GM12878 (cell line): ENCODE measurements around the gene ARHGAP20. TPM values are rescaled to one million over a fixed set of nuclear protein-coding genes. Genes with fewer than 3 reads are reported as not detected.

Source experiments
- ATAC-seq: fragments of 200-7000 bp; cut with Tn5 transposase; 3 replicates; pipeline ENCODE4 v1.9.1; 2020; ENCODE audit warnings: mild to moderate bottlenecking, moderate library complexity
- BruUV-seq: library from RNA; stranded (reverse); fragments of 400-500 nt; replicated peaks from 2 replicates; lab custom pipeline; 2021; lab: Mats Ljungman, UMichigan
- CTCF ChIA-PET: fragments of 300-600 bp; sonication (Branson Sonifier 250); formaldehyde crosslinking; extraction: SDS; loops from one replicate; lab custom pipeline; 2021; ENCODE audit warnings: inconsistent platforms; lab: Yijun Ruan, JAX
- POLR2A ChIA-PET: fragments of 350-600 bp; formaldehyde crosslinking; extraction: SDS; loops from one replicate; lab custom pipeline; 2021; ENCODE audit warnings: inconsistent platforms; lab: Charles Lee
- RAD21 ChIA-PET: fragments of 300-600 bp; sonication (Branson Sonifier 250); formaldehyde crosslinking; loops from one replicate; lab custom pipeline; 2023; ENCODE audit warnings: antibody characterized with exemption; ENCODE audit not compliant: unreplicated experiment; lab: Charles Lee
- SMC1A ChIA-PET: fragments of 300-600 bp; sonication (Branson Sonifier 250); formaldehyde crosslinking; loops from one replicate; lab custom pipeline; 2023; ENCODE audit not compliant: unreplicated experiment, uncharacterized antibody; lab: Charles Lee
- DNase-seq: peaks from one replicate; pipeline ENCODE4 v3.0.0-alpha.2; 2011; ENCODE audit warnings: low read depth, low spot score
- FAIRE-seq: peaks from 3 replicates; lab custom pipeline; 2011; peaks lifted over from hg19 to GRCh38; lab: Jason Lieb, UNC
- H2AFZ ChIP-seq: 2 replicates; pipeline ENCODE4 v1.6.0; 2011; ENCODE audit warnings: low read depth, low read length, control low read depth; ENCODE audit not compliant: control insufficient read depth
- H3K27ac ChIP-seq: 2 replicates; pipeline ENCODE4 v1.5.1; 2011; ENCODE audit warnings: control low read depth; ENCODE audit not compliant: control insufficient read depth, insufficient read depth
- H3K27me3 ChIP-seq, 2 experiments: replicated peaks in 1 of 2; 2 replicates each; pipeline versions ENCODE4 v1.6.0 to v1.6.1; 2011; ENCODE audit warnings: low read length in 1 of 2; ENCODE audit not compliant: control insufficient read depth in 2 of 2, insufficient read depth in 2 of 2
- H3K36me3 ChIP-seq, 2 experiments: 2 replicates each; pipeline ENCODE4 v1.5.1; 2011; ENCODE audit warnings: low read length in 1 of 2; ENCODE audit not compliant: control insufficient read depth in 2 of 2, insufficient read depth in 2 of 2
- H3K4me1 ChIP-seq: 2 replicates; pipeline ENCODE4 v1.6.1; 2011; ENCODE audit warnings: mild to moderate bottlenecking, low read length, moderate library complexity, mixed read lengths; ENCODE audit not compliant: control insufficient read depth, insufficient read depth
- H3K4me2 ChIP-seq: 2 replicates; pipeline ENCODE4 v1.6.0; 2011; ENCODE audit warnings: control low read depth; ENCODE audit not compliant: control insufficient read depth, insufficient read depth
- H3K4me3 ChIP-seq: fragments of 200-600 bp; sonication (generic); 2 replicates; pipeline ENCODE4 v1.5.1; 2016
- H3K79me2 ChIP-seq: 2 replicates; pipeline ENCODE4 v1.6.0; 2011; ENCODE audit warnings: low read length; ENCODE audit not compliant: control insufficient read depth, insufficient read depth
- H3K9ac ChIP-seq: 2 replicates; pipeline ENCODE4 v1.8.0; 2011; ENCODE audit warnings: low read length, control low read depth, mixed read lengths; ENCODE audit not compliant: control insufficient read depth, insufficient read depth
- H3K9me3 ChIP-seq: replicated peaks from 3 replicates; pipeline ENCODE4 v1.5.1; 2011; ENCODE audit warnings: mild to moderate bottlenecking, low read length; ENCODE audit not compliant: control insufficient read depth, insufficient read depth
- H4K20me1 ChIP-seq: 2 replicates; pipeline ENCODE4 v1.6.0; 2011; ENCODE audit not compliant: control insufficient read depth, insufficient read depth
- FOS ChIP-seq: IDR thresholded peaks from 3 replicates; pipeline ENCODE4 v1.6.1; 2011; ENCODE audit warnings: borderline replicate concordance; ENCODE audit not compliant: insufficient read length; ENCODE audit errors: extremely low read depth
- IRF4 ChIP-seq: IDR thresholded peaks from 2 replicates; pipeline ENCODE4 v1.6.1; 2011; ENCODE audit warnings: low read depth, low read length
- MTA2 ChIP-seq: fragments of 450-650 bp; IDR thresholded peaks from 2 replicates; pipeline ENCODE4 v1.6.1; 2016; ENCODE audit warnings: low read depth, mild to moderate bottlenecking, moderate library complexity
- NFIC ChIP-seq: IDR thresholded peaks from 2 replicates; pipeline ENCODE4 v1.6.1; 2012; ENCODE audit warnings: low read depth, mild to moderate bottlenecking, inconsistent platforms, low read length, moderate library complexity
- POU2F2 ChIP-seq: IDR thresholded peaks from 3 replicates; pipeline ENCODE4 v1.6.1; 2011; ENCODE audit warnings: low read depth, mild to moderate bottlenecking, low read length, borderline replicate concordance
- RB1 ChIP-seq: fragments of 450-650 bp; formaldehyde crosslinking; IDR thresholded peaks from 2 replicates; pipeline ENCODE4 v1.6.1; 2017; ENCODE audit warnings: mild to moderate bottlenecking, borderline replicate concordance
- SMAD5 ChIP-seq: IDR thresholded peaks from 2 replicates; pipeline ENCODE4 v1.6.1; 2016; ENCODE audit warnings: antibody characterized with exemption, low read depth
- WGBS: methylation state at CpG from one replicate; pipeline ENCODE4 v1.1.6; 2016; ENCODE audit warnings: low lambda C conversion rate; ENCODE audit not compliant: insufficient replicate concordance, insufficient coverage; ENCODE audit errors: missing lambda C conversion rate; 5-methylcytosine and 5-hydroxymethylcytosine counted together
- in situ Hi-C: fragments of 300-500 bp; cut with MboI; formaldehyde crosslinking; loops from 9 replicates; pipeline ENCODE4 v1.14.3; 2018; ENCODE audit warnings: mixed read lengths
- intact Hi-C: fragments of 100-400 bp; cut with micrococcal nuclease; formaldehyde crosslinking; loops from one replicate; pipeline ENCODE4 v1.14.2; 2022; ENCODE audit not compliant: unreplicated experiment
- polyA plus RNA-seq, 11 experiments: library from polyadenylated mRNA; depleted of rRNA in 4 of 11; unstranded in 6 of 11; stranded (reverse) in 5 of 11; fragments of >200 nt; fragmentation: Nextera tagmentation in 4 of 11; fragmentation: Illumina TruSeq in 1 of 11; extraction: Ambion mirVana in 4 of 11; extraction: Trizol in 1 of 11; gene quantifications; 1 replicate in 1 of 11; 2 replicates in 10 of 11; pipeline versions ENCODE4 v1.2.1 to v1.2.3, GENCODE V29; 2011 to 2016; ENCODE audit warnings: inconsistent platforms in 2 of 11, missing spikeins in 2 of 11, low read depth in 1 of 11
- total RNA-seq, 4 experiments: library from RNA; depleted of rRNA in 3 of 4; stranded (reverse); fragments of >200 nt in 3 of 4; fragmentation: Illumina TruSeq in 1 of 4; extraction: Trizol in 1 of 4; gene quantifications; 2 replicates each; pipeline versions ENCODE4 v1.2.1 to v1.2.3, GENCODE V29; 2013 to 2021
- TF ChIP-seq, protein P1 (sequence below): IDR thresholded peaks from 2 replicates; pipeline ENCODE4 v1.6.1; 2011; ENCODE audit warnings: borderline replicate concordance, low read depth, mild to moderate bottlenecking, moderate library complexity, low read length; ENCODE audit not compliant: insufficient read depth, poor library complexity, severe bottlenecking
- TF ChIP-seq, protein P2 (sequence below): IDR thresholded peaks from 2 replicates; pipeline ENCODE4 v1.6.1; 2011; ENCODE audit warnings: mild to moderate bottlenecking, low read depth, low read length, moderate library complexity; ENCODE audit not compliant: insufficient replicate concordance
- TF ChIP-seq, protein P3 (sequence below): fragments of 450-650 bp; IDR thresholded peaks from 2 replicates; pipeline ENCODE4 v1.6.1; 2017; ENCODE audit warnings: mild to moderate bottlenecking

The ARHGAP20 gene
- total and polyA plus RNA-seq, 10 of the 15 experiments (the other 5 are each of a cell fraction or from before 2014, with no cell fraction given), result 0.01 TPM; not detected in 9

DNA sequence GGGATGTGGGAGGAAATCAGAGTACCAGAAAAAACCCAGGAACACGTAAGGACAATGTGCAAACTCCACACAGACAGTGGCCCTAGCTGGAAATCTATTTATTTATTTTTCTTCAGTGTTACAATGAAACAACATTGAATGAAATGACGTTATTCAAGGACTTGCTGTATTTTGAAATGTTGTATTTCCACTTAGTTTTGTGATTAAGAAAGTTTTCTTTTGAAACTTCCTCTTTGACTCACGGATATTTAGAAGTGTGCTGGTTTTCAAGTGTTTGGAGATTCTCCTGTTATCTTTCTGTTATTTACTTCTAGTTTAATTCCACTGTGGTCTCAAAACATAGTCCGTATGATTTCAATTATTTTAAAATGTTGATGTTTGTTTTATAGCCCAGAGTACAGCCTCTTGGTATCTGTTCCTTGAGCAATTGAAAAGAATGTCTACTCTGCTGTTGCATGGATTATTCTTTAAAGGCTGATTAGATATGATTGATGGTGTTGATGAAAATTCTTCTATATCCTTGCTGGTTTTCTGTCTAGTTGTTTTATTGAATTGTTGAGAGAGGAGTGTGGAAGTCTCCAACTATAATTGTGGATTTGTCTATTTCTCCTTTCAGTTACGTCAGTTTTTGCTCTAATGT, 141.0 kb downstream of the ARHGAP20 start:
- no peak overlapping the region for H3K4me3 ChIP-seq
- SMC1A ChIA-PET, result no interaction called here
- H3K36me3 ChIP-seq, result no peaks in the 10 kb centered on the region
- H2AFZ ChIP-seq, result no peak overlapping the region
- no peaks in the 10 kb centered on the region for H3K27me3 ChIP-seq
- POLR2A ChIA-PET, result no interaction called here
- H3K9me3 ChIP-seq, result no peaks in the 10 kb centered on the region
- no peak for TF ChIP-seq IRF4
- TF ChIP-seq MTA2, result no peak
- no peak for TF ChIP-seq NFIC
- TF ChIP-seq, protein P1, sequence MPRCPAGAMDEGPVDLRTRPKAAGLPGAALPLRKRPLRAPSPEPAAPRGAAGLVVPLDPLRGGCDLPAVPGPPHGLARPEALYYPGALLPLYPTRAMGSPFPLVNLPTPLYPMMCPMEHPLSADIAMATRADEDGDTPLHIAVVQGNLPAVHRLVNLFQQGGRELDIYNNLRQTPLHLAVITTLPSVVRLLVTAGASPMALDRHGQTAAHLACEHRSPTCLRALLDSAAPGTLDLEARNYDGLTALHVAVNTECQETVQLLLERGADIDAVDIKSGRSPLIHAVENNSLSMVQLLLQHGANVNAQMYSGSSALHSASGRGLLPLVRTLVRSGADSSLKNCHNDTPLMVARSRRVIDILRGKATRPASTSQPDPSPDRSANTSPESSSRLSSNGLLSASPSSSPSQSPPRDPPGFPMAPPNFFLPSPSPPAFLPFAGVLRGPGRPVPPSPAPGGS, result no peak
- no peak for TF ChIP-seq SMAD5
- no peak for TF ChIP-seq RB1
- TF ChIP-seq, protein P2, sequence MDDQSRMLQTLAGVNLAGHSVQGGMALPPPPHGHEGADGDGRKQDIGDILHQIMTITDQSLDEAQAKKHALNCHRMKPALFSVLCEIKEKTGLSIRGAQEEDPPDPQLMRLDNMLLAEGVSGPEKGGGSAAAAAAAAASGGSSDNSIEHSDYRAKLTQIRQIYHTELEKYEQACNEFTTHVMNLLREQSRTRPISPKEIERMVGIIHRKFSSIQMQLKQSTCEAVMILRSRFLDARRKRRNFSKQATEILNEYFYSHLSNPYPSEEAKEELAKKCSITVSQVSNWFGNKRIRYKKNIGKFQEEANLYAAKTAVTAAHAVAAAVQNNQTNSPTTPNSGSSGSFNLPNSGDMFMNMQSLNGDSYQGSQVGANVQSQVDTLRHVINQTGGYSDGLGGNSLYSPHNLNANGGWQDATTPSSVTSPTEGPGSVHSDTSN, result no peak
- no peak for TF ChIP-seq POU2F2
- TF ChIP-seq, protein P3, sequence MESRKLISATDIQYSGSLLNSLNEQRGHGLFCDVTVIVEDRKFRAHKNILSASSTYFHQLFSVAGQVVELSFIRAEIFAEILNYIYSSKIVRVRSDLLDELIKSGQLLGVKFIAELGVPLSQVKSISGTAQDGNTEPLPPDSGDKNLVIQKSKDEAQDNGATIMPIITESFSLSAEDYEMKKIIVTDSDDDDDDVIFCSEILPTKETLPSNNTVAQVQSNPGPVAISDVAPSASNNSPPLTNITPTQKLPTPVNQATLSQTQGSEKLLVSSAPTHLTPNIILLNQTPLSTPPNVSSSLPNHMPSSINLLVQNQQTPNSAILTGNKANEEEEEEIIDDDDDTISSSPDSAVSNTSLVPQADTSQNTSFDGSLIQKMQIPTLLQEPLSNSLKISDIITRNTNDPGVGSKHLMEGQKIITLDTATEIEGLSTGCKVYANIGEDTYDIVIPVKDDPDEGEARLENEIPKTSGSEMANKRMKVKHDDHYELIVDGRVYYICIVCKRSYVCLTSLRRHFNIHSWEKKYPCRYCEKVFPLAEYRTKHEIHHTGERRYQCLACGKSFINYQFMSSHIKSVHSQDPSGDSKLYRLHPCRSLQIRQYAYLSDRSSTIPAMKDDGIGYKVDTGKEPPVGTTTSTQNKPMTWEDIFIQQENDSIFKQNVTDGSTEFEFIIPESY, result no peak
- no peak for TF ChIP-seq FOS
- TF ChIP-seq, all 136 proteins: peak for 0
- Histone ChIP-seq H3K27ac (no peak overlapping the region), H3K4me1 (no peaks in the 10 kb centered on the region), H3K79me2 (no peaks in the 10 kb centered on the region), H3K9ac (no peak overlapping the region), H3K4me2 (no peak overlapping the region), H4K20me1 (no peaks in the 10 kb centered on the region)
- ChIA-PET RAD21 (no interaction called here), CTCF (no interaction called here)
- no peak for FAIRE-seq
- DNase-seq, result no peak
- in situ Hi-C loops (no loop called here), intact Hi-C loops (loop anchor here (5.0 kb wide), 1 partner anchor 661 kb away; no protein-coding TSS in a partner anchor)
- no peak for ATAC-seq
- BruUV-seq, result no TSS peak
- 0% methylated on average over 5 of the region's 5 CpGs for WGBS
